ENCODE results near the gene CABP5. TPM values are rescaled to one million over a fixed set of nuclear protein-coding genes. Genes with fewer than 3 reads are reported as not detected.

Gene CABP5
- total RNA-seq, 1 donor = 4.0 TPM

DNA sequence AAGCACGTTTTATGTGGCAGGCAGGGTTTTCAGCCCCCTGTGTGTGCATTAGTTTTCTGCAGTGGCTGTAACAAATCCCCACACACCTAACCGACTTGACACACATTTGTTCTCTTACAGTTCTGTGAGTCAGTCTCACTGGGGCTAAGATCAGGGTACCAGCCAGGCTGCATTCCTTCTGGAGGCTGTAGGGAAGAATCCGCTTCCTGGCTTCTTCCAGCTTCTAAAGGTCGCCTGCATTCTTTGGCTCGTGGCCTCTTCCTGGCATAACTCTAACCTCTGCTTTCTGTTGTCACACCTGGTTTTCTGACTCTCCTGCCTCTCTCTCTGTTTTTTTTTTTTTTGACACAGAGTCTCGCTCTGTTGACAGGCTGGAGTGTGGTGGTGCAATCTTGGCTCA lies 43.0 kb downstream of the CABP5 start:
- Histone ChIP-seq H3K4me3 (ENCODE audit: low read length) (no peak overlapping the region), H3K9me3 (ENCODE audit: low read depth, low read length) (no peaks in the 10 kb centered on the region), H3K27me3 (ENCODE audit: insufficient read depth, low read length) (no peaks in the 10 kb centered on the region), H3K4me1 (ENCODE audit: insufficient read depth, low read length) (no peaks in the 10 kb centered on the region)

DNA sequence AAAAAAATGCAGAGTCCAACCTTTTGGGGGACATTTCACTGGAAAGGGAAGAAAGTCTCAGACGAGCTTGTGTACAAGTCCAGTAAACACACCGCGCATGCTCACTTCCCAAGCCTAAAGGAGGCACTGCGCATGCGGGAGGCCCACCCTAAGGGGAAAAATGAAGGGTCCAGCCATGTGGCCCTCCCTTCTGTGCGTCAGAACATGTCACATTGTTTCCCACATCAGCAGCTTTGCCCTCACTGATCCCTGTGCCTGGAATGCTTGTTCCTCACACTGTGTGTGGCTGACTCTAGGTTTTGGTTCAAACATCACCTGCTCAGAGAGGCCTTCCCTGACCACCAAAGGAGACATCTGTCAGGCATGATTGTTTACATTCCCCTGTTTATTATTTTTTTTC lies 45.1 kb downstream of the CABP5 start:
- no peak overlapping the region for H3K4me3 ChIP-seq (ENCODE audit: low read length)
- H3K4me1 ChIP-seq (ENCODE audit: insufficient read depth, low read length) = no peaks in the 10 kb centered on the region
- H3K27me3 ChIP-seq (ENCODE audit: insufficient read depth, low read length) = no peaks in the 10 kb centered on the region
- no peaks in the 10 kb centered on the region for H3K9me3 ChIP-seq (ENCODE audit: low read depth, low read length)

DNA sequence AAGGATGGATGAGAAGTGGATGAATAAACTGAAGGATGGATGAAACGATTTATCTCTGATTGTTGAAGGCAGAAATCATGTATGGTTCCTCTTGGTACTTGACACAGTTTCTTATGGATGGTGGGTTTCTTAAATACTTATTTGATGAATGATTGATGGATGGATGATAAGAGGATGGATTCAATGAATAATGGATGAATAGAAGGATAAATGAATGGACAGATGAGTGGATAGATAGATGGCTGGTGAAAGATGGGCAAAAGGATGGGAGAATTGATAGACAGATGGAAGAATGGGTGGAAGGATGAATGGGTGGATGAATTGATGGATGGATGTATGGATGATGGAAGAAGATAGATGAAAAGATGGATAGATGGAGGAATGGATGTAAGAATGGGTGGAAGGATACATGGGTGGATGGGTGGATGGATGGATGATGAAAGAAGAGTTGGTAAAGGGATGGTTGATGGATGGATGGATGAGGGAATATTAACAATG lies 47.6 kb downstream of the CABP5 start:
- no peak overlapping the region for H3K4me3 ChIP-seq (ENCODE audit: low read length)

DNA sequence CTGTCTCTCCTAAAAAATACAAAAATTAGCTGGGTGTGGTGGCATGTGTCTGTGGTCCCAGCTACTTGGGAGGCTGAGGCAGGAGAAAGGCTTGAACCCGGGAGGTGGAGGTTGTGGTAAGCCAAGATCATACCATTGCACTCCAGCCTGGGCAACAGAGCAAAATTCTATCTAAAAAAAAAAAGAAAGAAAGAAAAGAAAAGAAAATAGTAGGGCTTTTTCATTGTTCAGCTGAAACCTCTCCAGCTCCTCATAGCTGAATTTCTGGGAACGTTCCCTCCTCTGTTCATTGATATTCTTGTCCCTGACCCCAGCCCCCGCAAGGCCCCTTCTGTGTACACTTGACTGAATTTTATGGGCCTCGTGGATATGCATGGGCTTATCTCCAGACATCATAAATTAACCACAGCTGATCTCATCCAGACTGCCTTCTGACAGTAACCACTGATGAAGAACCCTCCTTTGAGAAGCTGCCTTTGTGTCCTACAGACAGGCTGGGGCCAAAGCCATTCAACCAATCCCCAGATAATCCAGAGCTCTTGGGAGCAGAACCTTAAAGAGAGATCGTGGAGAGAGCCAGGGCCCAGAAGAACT lies 49.6 kb downstream of the CABP5 start, which contains the start of gene ELSPBP1:
TSS of gene ELSPBP1 (plus strand) at position 424 of the 594 bp plus-strand sequence. CDS start 14,036 bp downstream, outside the sequence.
- Histone ChIP-seq H3K4me3 (ENCODE audit: low read length) (no peak within 1 kb of the TSS), H3K9me3 (ENCODE audit: low read depth, low read length) (no peaks in the 10 kb centered on the region), H3K27me3 (ENCODE audit: insufficient read depth, low read length) (no peaks in the 10 kb centered on the region), H3K4me1 (ENCODE audit: insufficient read depth, low read length) (no peaks in the 10 kb centered on the region)

More for the DNA sequence above, 47.6 kb downstream of the CABP5 start:
- Histone ChIP-seq H3K27me3 (ENCODE audit: insufficient read depth, low read length) (no peaks in the 10 kb centered on the region), H3K9me3 (ENCODE audit: low read depth, low read length) (no peaks in the 10 kb centered on the region), H3K4me1 (ENCODE audit: insufficient read depth, low read length) (no peaks in the 10 kb centered on the region)

DNA sequence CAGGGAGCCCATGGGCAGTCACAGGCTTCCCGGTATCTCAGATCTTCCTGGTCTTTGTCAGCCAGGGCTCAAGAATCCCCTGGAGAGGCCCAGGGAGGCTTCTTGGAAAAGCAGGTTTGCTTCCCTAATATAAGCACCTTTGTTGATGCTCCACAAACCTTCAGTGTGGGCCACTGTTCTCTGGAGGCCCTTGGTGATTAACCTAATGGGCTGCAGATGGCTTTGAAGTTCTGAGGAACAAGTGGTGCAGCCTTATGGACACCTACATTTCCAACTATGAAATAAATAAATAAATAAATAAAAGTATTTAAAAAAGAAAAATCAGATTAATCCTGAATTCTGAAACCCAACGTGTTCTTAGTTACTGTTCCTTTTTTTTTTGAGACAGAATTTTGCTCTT lies 51.8 kb downstream of the CABP5 start, which contains the start of gene BSPH1:
TSS of gene BSPH1 (minus strand) at position 101 of the 400 bp plus-strand sequence. CDS start at position 12, 89 bp downstream.
- no peaks in the 10 kb centered on the region for H3K4me1 ChIP-seq (ENCODE audit: insufficient read depth, low read length)
- H3K4me3 ChIP-seq (ENCODE audit: low read length) = no peak within 1 kb of the TSS
- H3K9me3 ChIP-seq (ENCODE audit: low read depth, low read length) = no peaks in the 10 kb centered on the region

DNA sequence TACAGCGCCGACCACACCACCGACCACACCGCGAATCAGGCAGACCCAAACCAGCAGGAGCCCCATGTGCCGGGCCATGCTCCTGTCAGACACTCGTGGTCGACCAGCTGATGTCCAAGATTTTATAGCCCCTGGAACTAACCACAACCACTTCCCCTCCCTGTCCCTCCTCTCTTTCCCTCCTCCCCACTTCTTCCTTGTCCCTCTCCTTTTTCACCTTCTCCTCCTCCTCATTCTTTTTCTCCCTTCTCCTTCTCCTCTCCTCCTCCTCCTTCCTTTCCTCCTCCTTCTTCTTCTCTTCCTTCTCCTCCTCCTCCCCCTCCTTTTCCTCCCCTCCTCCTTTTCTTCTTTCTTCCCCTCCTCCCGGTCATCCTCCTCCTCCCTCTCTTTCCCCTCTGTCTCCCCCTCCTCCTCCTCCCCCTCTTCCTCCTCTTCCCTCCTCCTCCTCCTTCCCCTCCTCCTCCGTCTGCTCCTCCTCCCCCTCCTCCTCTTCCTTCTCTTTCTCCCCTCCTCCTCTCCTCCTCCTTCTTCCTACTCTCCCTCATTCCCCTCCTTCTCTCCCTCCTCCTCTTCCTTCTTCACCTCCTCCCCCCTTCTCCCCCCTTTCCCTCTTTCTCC lies 52.6 kb downstream of the CABP5 start:
- no peak overlapping the region for H3K4me3 ChIP-seq (ENCODE audit: low read length)
- H3K27me3 ChIP-seq (ENCODE audit: insufficient read depth, low read length) = no peaks in the 10 kb centered on the region
- H3K9me3 ChIP-seq (ENCODE audit: low read depth, low read length) = no peaks in the 10 kb centered on the region
- no peaks in the 10 kb centered on the region for H3K4me1 ChIP-seq (ENCODE audit: insufficient read depth, low read length)

More for the DNA sequence above, 51.8 kb downstream of the CABP5 start, which contains the start of gene BSPH1:
- H3K27me3 ChIP-seq (ENCODE audit: insufficient read depth, low read length) = no peaks in the 10 kb centered on the region

Other genes starting within 250 kb of the CABP5 start
- not detected for gene TPRX1, start 239.5 kb downstream of the CABP5 start, total RNA-seq
- gene CRX, start 222.1 kb downstream of the CABP5 start, total RNA-seq = not detected
- gene TPRX2, start 184.8 kb downstream of the CABP5 start, total RNA-seq = not detected
- not detected for gene SULT2A1, start 157.8 kb downstream of the CABP5 start, total RNA-seq
- gene BSPH1, start 51.9 kb downstream of the CABP5 start, total RNA-seq = not detected
- not detected for gene ELSPBP1, start 49.4 kb downstream of the CABP5 start, total RNA-seq
- 4.2 TPM for gene PLA2G4C, start 66.7 kb upstream of the CABP5 start, total RNA-seq
- 24.8 TPM for gene LIG1, start 126.3 kb upstream of the CABP5 start, total RNA-seq
- gene ZSWIM9, start 126.6 kb upstream of the CABP5 start, total RNA-seq = 0.73 TPM
- gene CARD8, start 211.8 kb upstream of the CABP5 start, total RNA-seq = 46.0 TPM
- not detected for gene ZNF114, start 226.0 kb upstream of the CABP5 start, total RNA-seq

Data from mononuclear cell (primary cell).